CD4-positive, alpha-beta T cell (primary cell): ENCODE results near the gene TMC4. TPM values are rescaled to one million over a fixed set of nuclear protein-coding genes. Genes with fewer than 3 reads are reported as not detected.

Source experiments
- ATAC-seq: fragments of 200-7000 bp; cut with Tn5 transposase; one replicate; pipeline ENCODE4 v1.10.0; 2022; ENCODE audit warnings: mild to moderate bottlenecking; ENCODE audit not compliant: poor library complexity
- CTCF ChIA-PET: fragments of 350-600 bp; sonication (Branson Sonifier 250); formaldehyde crosslinking; loops from one replicate; lab custom pipeline; 2021; ENCODE audit warnings: antibody characterized with exemption, inconsistent platforms; lab: Charles Lee
- POLR2A ChIA-PET: fragments of 350-600 bp; sonication (Branson Sonifier 250); formaldehyde crosslinking; loops from one replicate; lab custom pipeline; 2021; ENCODE audit warnings: antibody characterized with exemption, inconsistent platforms; lab: Charles Lee
- DNase-seq, 14 experiments: peaks; one replicate each; pipeline ENCODE4 v3.0.0-alpha.2; 2013 to 2020; ENCODE audit warnings: mixed read lengths in 2 of 14
- H3K27ac ChIP-seq, 2 donors: one replicate each; pipeline versions ENCODE4 v1.5.1 to v1.7.0; 2013; ENCODE audit warnings: low read length in 2 of 2, low read depth in 1 of 2, mild to moderate bottlenecking in 1 of 2
- H3K27me3 ChIP-seq, 2 experiments: 1 replicate in 1 of 2; 2 replicates in 1 of 2; pipeline versions ENCODE4 v1.6.1 to v1.7.0; 2013; ENCODE audit warnings: low read length in 2 of 2, control low read depth in 1 of 2, mild to moderate bottlenecking in 1 of 2, moderate library complexity in 1 of 2; ENCODE audit not compliant: insufficient read depth in 2 of 2, control insufficient read depth in 1 of 2
- H3K36me3 ChIP-seq: one replicate; pipeline ENCODE4 v1.6.1; 2013; ENCODE audit warnings: low read length, control low read depth; ENCODE audit not compliant: insufficient read depth
- H3K4me1 ChIP-seq: one replicate; pipeline ENCODE4 v1.6.1; 2013; ENCODE audit warnings: low read length, control low read depth; ENCODE audit not compliant: insufficient read depth
- H3K4me3 ChIP-seq: one replicate; pipeline ENCODE4 v1.5.1; 2013; ENCODE audit warnings: mild to moderate bottlenecking, low read length, moderate library complexity
- H3K9me3 ChIP-seq, 2 experiments: 1 replicate in 1 of 2; 2 replicates in 1 of 2; pipeline versions ENCODE4 v1.6.1 to v1.7.0; 2013; ENCODE audit warnings: low read length in 2 of 2, mild to moderate bottlenecking in 2 of 2, control low read depth in 1 of 2, moderate library complexity in 1 of 2; ENCODE audit not compliant: control insufficient read depth in 1 of 2, insufficient read depth in 1 of 2
- H3K27ac Mint-ChIP-seq: one replicate; pipeline ENCODE4 v1.8.0; 2020; ENCODE audit warnings: mixed read lengths
- H3K27me3 Mint-ChIP-seq: one replicate; pipeline ENCODE4 v1.8.0; 2021; ENCODE audit warnings: mixed read lengths
- H3K36me3 Mint-ChIP-seq: one replicate; pipeline ENCODE4 v1.8.0; 2021; ENCODE audit warnings: low read depth, mixed read lengths
- H3K4me1 Mint-ChIP-seq: one replicate; pipeline ENCODE4 v1.8.0; 2021; ENCODE audit warnings: low read depth, mixed read lengths
- H3K4me3 Mint-ChIP-seq: one replicate; pipeline ENCODE4 v1.8.0; 2020; ENCODE audit warnings: mild to moderate bottlenecking, mixed read lengths
- H3K9me3 Mint-ChIP-seq: one replicate; pipeline ENCODE4 v1.8.0; 2020; ENCODE audit warnings: mixed read lengths
- intact Hi-C, 2 experiments: fragments of 100-400 bp; cut with DNase I in 1 of 2; cut with micrococcal nuclease in 1 of 2; formaldehyde crosslinking; loops; one replicate each; pipeline versions ENCODE4 v1.15.1 to v1.9.0; 2023 to 2025; cut with DNase I, micrococcal nuclease
- total RNA-seq, 174 experiments: library from RNA in 2 of 174; stranded (reverse) in 2 of 174; gene quantifications; one replicate each; pipeline ENCODE4 v1.2.3 and lab custom pipeline; 2021 to 2026
- TF ChIP-seq, protein P1 (sequence below): fragments of 200-600 bp; IDR thresholded peaks from one replicate; pipeline ENCODE4 v1.8.0; 2022; ENCODE audit warnings: antibody characterized with exemption, mild to moderate bottlenecking

TMC4 gene
- total RNA-seq, 2 experiments from 2014 or later: 0.84 to 1.5 TPM

DNA sequence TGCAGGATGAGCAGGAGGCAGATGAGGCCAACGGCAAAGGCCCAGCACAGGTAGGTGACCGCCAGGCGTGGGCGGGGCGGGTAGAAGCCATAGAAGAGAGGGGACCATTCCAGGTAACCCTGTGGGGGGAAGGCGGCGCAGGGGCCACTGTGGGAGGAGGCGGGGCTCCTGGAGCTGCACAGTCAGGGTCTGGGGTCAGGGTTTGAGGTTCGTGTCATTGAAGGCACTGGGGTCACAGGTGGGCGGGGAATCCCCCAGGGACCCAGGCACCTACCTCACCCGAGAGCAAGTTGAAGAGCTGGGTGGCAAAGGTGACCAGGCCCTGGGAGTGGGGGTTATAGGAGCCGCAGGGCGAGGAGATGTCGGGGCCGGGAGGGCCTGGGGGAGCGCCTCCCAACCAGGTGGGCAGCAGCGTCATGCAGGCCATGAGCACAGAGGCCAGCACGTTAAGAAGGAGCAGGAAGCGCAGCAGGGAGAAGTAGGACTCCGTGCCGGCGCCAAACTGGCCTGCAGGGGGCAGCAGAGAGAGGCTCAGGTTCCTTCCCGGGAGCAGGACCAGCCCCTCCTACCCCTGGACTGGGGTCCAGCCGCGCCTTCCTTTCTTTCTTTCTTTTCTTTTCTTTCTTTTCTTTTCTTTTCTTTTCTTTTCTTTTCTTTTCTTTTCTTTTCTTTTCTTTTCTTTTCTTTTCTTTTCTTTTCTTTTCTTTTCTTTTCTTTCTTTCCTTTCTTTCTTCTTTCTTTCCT lies 4.6 kb downstream of the TMC4 start:
- Mint-ChIP-seq H3K9me3 (no peaks in the 10 kb centered on the region), H3K36me3 (no peaks in the 10 kb centered on the region), H3K4me3 (no peak overlapping the region), H3K27ac (no peak overlapping the region), H3K4me1 (peaks cover 12% of the 10 kb centered on the region), H3K27me3 (no peaks in the 10 kb centered on the region)
- ATAC-seq (peak; percentile 83), DNase-seq (peak; percentile 79 to 97 (median 90))
- POLR2A ChIA-PET: interaction anchor here (0.7 to 1.3 kb wide), 4 partner anchors 9 to 280 kb away, joined by 3 to 7 read pairs (median 4); partner anchors contain the start of genes CNOT3, LENG1, LENG8 and MBOAT7
- intact Hi-C loops: loop anchor here (1.0 to 2.0 kb wide), 4 partner anchors 20 to 224 kb away; partner anchors contain the start of gene MBOAT7 (in 1 of the 2)
- Histone ChIP-seq H3K4me1 (peaks cover 34% of the 10 kb centered on the region), H3K27ac (no peak overlapping the region), H3K4me3 (no peak overlapping the region), H3K36me3 (no peaks in the 10 kb centered on the region), H3K9me3 (peaks cover 0 to 5% of the 10 kb centered on the region in 2 experiments), H3K27me3 (no peaks in the 10 kb centered on the region)
- TF ChIP-seq, protein P1, sequence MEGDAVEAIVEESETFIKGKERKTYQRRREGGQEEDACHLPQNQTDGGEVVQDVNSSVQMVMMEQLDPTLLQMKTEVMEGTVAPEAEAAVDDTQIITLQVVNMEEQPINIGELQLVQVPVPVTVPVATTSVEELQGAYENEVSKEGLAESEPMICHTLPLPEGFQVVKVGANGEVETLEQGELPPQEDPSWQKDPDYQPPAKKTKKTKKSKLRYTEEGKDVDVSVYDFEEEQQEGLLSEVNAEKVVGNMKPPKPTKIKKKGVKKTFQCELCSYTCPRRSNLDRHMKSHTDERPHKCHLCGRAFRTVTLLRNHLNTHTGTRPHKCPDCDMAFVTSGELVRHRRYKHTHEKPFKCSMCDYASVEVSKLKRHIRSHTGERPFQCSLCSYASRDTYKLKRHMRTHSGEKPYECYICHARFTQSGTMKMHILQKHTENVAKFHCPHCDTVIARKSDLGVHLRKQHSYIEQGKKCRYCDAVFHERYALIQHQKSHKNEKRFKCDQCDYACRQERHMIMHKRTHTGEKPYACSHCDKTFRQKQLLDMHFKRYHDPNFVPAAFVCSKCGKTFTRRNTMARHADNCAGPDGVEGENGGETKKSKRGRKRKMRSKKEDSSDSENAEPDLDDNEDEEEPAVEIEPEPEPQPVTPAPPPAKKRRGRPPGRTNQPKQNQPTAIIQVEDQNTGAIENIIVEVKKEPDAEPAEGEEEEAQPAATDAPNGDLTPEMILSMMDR: peak; percentile 80
- CTCF ChIA-PET: interaction anchor here (0.6 to 2.0 kb wide), 13 partner anchors 8 to 302 kb away, joined by 3 to 20 read pairs (median 4); partner anchors contain the start of genes CNOT3, LENG1, MBOAT7 and PRPF31

- H3K27ac Mint-ChIP-seq: no peak overlapping the region
- ChIA-PET POLR2A (interaction anchor here (1.3 kb wide), 1 partner anchor 25 kb away, joined by 7 read pairs; the partner anchor contains the start of gene MBOAT7), CTCF (no interaction called here)
- Histone ChIP-seq H3K4me1 (peaks cover 52% of the 10 kb centered on the region), H3K9me3 (peaks cover 0 to 5% of the 10 kb centered on the region in 2 experiments), H3K4me3 (no peak overlapping the region), H3K36me3 (no peaks in the 10 kb centered on the region), H3K27ac (no peak overlapping the region), H3K27me3 (no peaks in the 10 kb centered on the region)
- H3K36me3 Mint-ChIP-seq: no peaks in the 10 kb centered on the region
- no peaks in the 10 kb centered on the region for H3K27me3 Mint-ChIP-seq
- H3K4me1 Mint-ChIP-seq: peaks cover 30% of the 10 kb centered on the region
- DNase-seq: peak in 1 of 14 experiments; percentile 43
- no peaks in the 10 kb centered on the region for H3K9me3 Mint-ChIP-seq
- TF ChIP-seq, protein P1: no peak
- intact Hi-C loops: no loop called here
- ATAC-seq: no peak
- peak overlapping the region; percentile 25 for H3K4me3 Mint-ChIP-seq
Measured at GRCh38 chr19:54165222-54165621, 7.7 kb downstream of the TMC4 start.

DNA sequence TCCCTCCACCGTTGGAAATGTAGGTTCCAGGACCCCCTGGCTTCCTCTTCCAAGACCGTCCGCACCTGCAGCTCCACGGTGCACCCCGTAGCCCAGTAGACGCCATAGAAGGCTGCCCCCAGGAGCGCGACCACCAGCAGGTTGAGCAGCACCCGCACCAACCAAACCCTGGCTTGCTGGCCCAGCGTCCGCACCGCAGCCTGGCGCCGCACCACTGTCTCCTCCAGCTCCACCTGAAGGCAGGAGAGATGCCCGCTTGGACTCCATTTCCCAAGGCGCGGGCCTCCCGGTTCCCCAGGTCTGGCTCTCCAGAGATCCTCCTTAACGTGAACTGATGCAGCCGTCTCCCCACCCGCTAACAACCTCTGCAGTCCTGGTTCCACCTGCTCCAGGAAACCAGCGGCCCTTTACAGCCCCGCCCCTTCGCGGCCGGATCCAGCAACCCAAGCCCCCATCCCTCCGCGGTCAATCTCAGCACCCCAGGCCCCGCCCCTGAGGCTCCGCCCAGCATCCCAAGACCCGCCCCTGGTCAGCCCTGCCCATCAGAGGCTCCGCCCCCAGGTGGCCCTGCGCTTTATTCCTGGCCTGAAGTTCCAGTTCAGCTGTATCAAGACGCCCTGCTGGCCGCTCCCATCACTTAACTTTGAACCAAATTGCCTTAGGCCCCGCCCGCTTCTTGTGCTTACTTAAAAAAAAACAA lies 8.4 kb downstream of the TMC4 start:
- H3K4me3 ChIP-seq: peak overlapping the region; percentile 37
- POLR2A ChIA-PET: interaction anchor here (1.0 kb wide), 1 partner anchor 49 kb away, joined by 3 read pairs; the partner anchor contains the start of genes PRPF31 and TFPT
- H3K27ac ChIP-seq: no peak overlapping the region
- H3K4me1 Mint-ChIP-seq: peaks cover 37% of the 10 kb centered on the region
- no peak overlapping the region for H3K27ac Mint-ChIP-seq
- H3K36me3 ChIP-seq: no peaks in the 10 kb centered on the region
- H3K4me1 ChIP-seq: peaks cover 55% of the 10 kb centered on the region
- H3K27me3 ChIP-seq: no peaks in the 10 kb centered on the region
- CTCF ChIA-PET: no interaction called here
- TF ChIP-seq, protein P1: no peak
- DNase-seq (peak in 11 of 14 experiments; percentile 33 to 82 (median 48)), ATAC-seq (no peak)
- H3K4me3 Mint-ChIP-seq: peak overlapping the region; percentile 65
- intact Hi-C loops: no loop called here
- H3K27me3 Mint-ChIP-seq: no peaks in the 10 kb centered on the region
- H3K36me3 Mint-ChIP-seq: peaks cover 3% of the 10 kb centered on the region
- H3K9me3 ChIP-seq: peaks cover 0 to 5% of the 10 kb centered on the region in 2 experiments
- H3K9me3 Mint-ChIP-seq: no peaks in the 10 kb centered on the region
